ENCODE results near the gene TBC1D9.

GRCh38 chr4:140611854-140612253 is 144.3 kb downstream of the TBC1D9 start:
- TF ChIP-seq CTCF (IDR thresholded peaks at IDR 0.05; ENCODE audit: low read length) (no peak), EZH2 (IDR thresholded peaks at IDR 0.05; ENCODE audit: borderline replicate concordance, low read length) (no peak)
